Stimulated activated CD4-positive, alpha-beta T cell treated with anti-CD3 and anti-CD28 coated beads, Interleukin-1b, Interleukin-23, amount 100 ng/mL, for 1 hour (primary cell): ENCODE results near the gene SPACA6.

Experiments used
- DNase-seq, 2 donors: peaks; one replicate each; pipeline ENCODE4 v3.0.0-alpha.2; 2020; ENCODE audit warnings: low read depth in 2 of 2

The SPACA6 gene

GRCh38 chr19:51689751-51690453 lies 3.2 kb upstream of the SPACA6 start:
- no peak for DNase-seq

- DNase-seq: peak in 1 of 2 donors; percentile 47
Measured at GRCh38 chr19:51690454-51691073, 2.6 kb upstream of the SPACA6 start.

- no peak for DNase-seq
Measured at GRCh38 chr19:51691074-51691583, 2.0 kb upstream of the SPACA6 start.

GRCh38 chr19:51691584-51692428 lies 1.3 kb upstream of the SPACA6 start:
- no peak for DNase-seq

- DNase-seq: no peak
Measured at GRCh38 chr19:51692468-51692867, 662 bp upstream of the SPACA6 start.

- DNase-seq: no peak
Measured at GRCh38 chr19:51693819-51694218, 689 bp downstream of the SPACA6 start.

- no peak for DNase-seq
Measured at GRCh38 chr19:51694318-51695085, 1.4 kb downstream of the SPACA6 start.

- no peak for DNase-seq
Measured at GRCh38 chr19:51695088-51695487, 2.0 kb downstream of the SPACA6 start.

GRCh38 chr19:51695702-51696315 lies 2.7 kb downstream of the SPACA6 start:
- no peak for DNase-seq

- no peak for DNase-seq
Measured at GRCh38 chr19:51696606-51697005, 3.5 kb downstream of the SPACA6 start.

- no peak for DNase-seq
Measured at GRCh38 chr19:51697169-51697776, 4.1 kb downstream of the SPACA6 start.

- no peak for DNase-seq
Measured at GRCh38 chr19:51698296-51698695, 5.2 kb downstream of the SPACA6 start.

- DNase-seq: no peak
Measured at GRCh38 chr19:51699170-51699569, 6.0 kb downstream of the SPACA6 start.

- no peak for DNase-seq
Measured at GRCh38 chr19:51701468-51702100, 8.5 kb downstream of the SPACA6 start.

- DNase-seq: no peak
Measured at GRCh38 chr19:51702103-51702824, 9.1 kb downstream of the SPACA6 start.

- no peak for DNase-seq
Measured at GRCh38 chr19:51702825-51703574, 9.9 kb downstream of the SPACA6 start.

GRCh38 chr19:51703575-51704515 lies 10.7 kb downstream of the SPACA6 start:
- DNase-seq: peak; percentile 90 to 97

- DNase-seq: no peak
Measured at GRCh38 chr19:51704626-51705025, 11.5 kb downstream of the SPACA6 start.
